HG03025 (cell line): ENCODE data around the gene CCDC112.

Experiments
- ATAC-seq: cut with Tn5 transposase; IDR thresholded peaks from one replicate; pipeline ENCODE4 v1.9.1; 2021; ENCODE audit warnings: mild to moderate bottlenecking, moderate library complexity; ENCODE audit not compliant: unreplicated experiment, low FRiP score

CCDC112 gene

GRCh38 chr5:115320006-115320405 lies 23.6 kb upstream of the CCDC112 start:
- ATAC-seq = no peak

- ATAC-seq = no peak
Measured at GRCh38 chr5:115319007-115319406, 22.6 kb upstream of the CCDC112 start.

GRCh38 chr5:115317736-115318135 lies 21.3 kb upstream of the CCDC112 start:
- ATAC-seq = no peak

GRCh38 chr5:115317320-115317719 lies 20.9 kb upstream of the CCDC112 start:
- ATAC-seq = no peak

- ATAC-seq = no peak
Measured at GRCh38 chr5:115313632-115314031, 17.2 kb upstream of the CCDC112 start.

GRCh38 chr5:115313052-115313451 lies 16.6 kb upstream of the CCDC112 start:
- no peak for ATAC-seq

- no peak for ATAC-seq
Measured at GRCh38 chr5:115309751-115310370, 13.4 kb upstream of the CCDC112 start.

GRCh38 chr5:115308815-115309214 lies 12.4 kb upstream of the CCDC112 start:
- no peak for ATAC-seq

GRCh38 chr5:115306011-115306536 lies 9.6 kb upstream of the CCDC112 start:
- ATAC-seq = no peak

- ATAC-seq = no peak
Measured at GRCh38 chr5:115304496-115304895, 8.0 kb upstream of the CCDC112 start.

- no peak for ATAC-seq
Measured at GRCh38 chr5:115298811-115299210, 2.4 kb upstream of the CCDC112 start.

- ATAC-seq = no peak
Measured at GRCh38 chr5:115297031-115297430, 577 bp upstream of the CCDC112 start.

GRCh38 chr5:115295777-115296123 lies 704 bp downstream of the CCDC112 start:
- no peak for ATAC-seq

GRCh38 chr5:115291397-115291796 lies 5.1 kb downstream of the CCDC112 start:
- no peak for ATAC-seq

GRCh38 chr5:115289104-115289503 lies 7.3 kb downstream of the CCDC112 start:
- no peak for ATAC-seq

GRCh38 chr5:115284021-115284420 lies 12.4 kb downstream of the CCDC112 start:
- ATAC-seq = no peak

- ATAC-seq = no peak
Measured at GRCh38 chr5:115282131-115282530, 14.3 kb downstream of the CCDC112 start.

GRCh38 chr5:115274584-115274983 lies 21.9 kb downstream of the CCDC112 start:
- ATAC-seq = no peak

GRCh38 chr5:115272297-115272958 lies 24.0 kb downstream of the CCDC112 start:
- no peak for ATAC-seq

- ATAC-seq = no peak
Measured at GRCh38 chr5:115271295-115272050, 25.0 kb downstream of the CCDC112 start.

GRCh38 chr5:115267617-115268016 lies 28.8 kb downstream of the CCDC112 start:
- ATAC-seq = no peak

GRCh38 chr5:115265220-115265619 lies 31.2 kb downstream of the CCDC112 start:
- no peak for ATAC-seq
